Measurements from ENCODE around the gene TEX2.
"Not testable (repeated sequence)": the region's sequence is repeated elsewhere in the genome, so short reads cannot be mapped to it uniquely, and the experiment has no call there.

The TEX2 gene

GRCh38 chr17:64212122-64212521 lies 50.9 kb downstream of the TEX2 start:
- DNase-seq, result no peak

- no peak for DNase-seq
Measured at GRCh38 chr17:64209983-64210382, 53.1 kb downstream of the TEX2 start.

GRCh38 chr17:64209356-64209941 lies 53.6 kb downstream of the TEX2 start:
- no peak for DNase-seq

- not testable (repeated sequence) for DNase-seq
Measured at GRCh38 chr17:64208656-64209055, 54.4 kb downstream of the TEX2 start.

- DNase-seq, result no peak
Measured at GRCh38 chr17:64205804-64206203, 57.3 kb downstream of the TEX2 start.

- no peak for DNase-seq
Measured at GRCh38 chr17:64203630-64204029, 59.4 kb downstream of the TEX2 start.

GRCh38 chr17:64202683-64203344 lies 60.2 kb downstream of the TEX2 start:
- DNase-seq, result no peak

- no peak for DNase-seq
Measured at GRCh38 chr17:64200080-64201032, 62.7 kb downstream of the TEX2 start.

- no peak for DNase-seq
Measured at GRCh38 chr17:64198331-64199090, 64.5 kb downstream of the TEX2 start.

GRCh38 chr17:64196601-64197000 lies 66.5 kb downstream of the TEX2 start:
- DNase-seq, result no peak

GRCh38 chr17:64193561-64193960 lies 69.5 kb downstream of the TEX2 start:
- DNase-seq, result no peak

- no peak for DNase-seq
Measured at GRCh38 chr17:64192589-64192988, 70.5 kb downstream of the TEX2 start.

GRCh38 chr17:64190472-64190871 lies 72.6 kb downstream of the TEX2 start:
- no peak for DNase-seq

- DNase-seq, result no peak
Measured at GRCh38 chr17:64188088-64188487, 75.0 kb downstream of the TEX2 start.

- no peak for DNase-seq
Measured at GRCh38 chr17:64187093-64187895, 75.8 kb downstream of the TEX2 start.

GRCh38 chr17:64186171-64187092 lies 76.6 kb downstream of the TEX2 start:
- no peak for DNase-seq

GRCh38 chr17:64185557-64185956 lies 77.5 kb downstream of the TEX2 start:
- DNase-seq, result not testable (repeated sequence)

- no peak for DNase-seq
Measured at GRCh38 chr17:64185101-64185500, 78.0 kb downstream of the TEX2 start.

GRCh38 chr17:64183815-64184214 lies 79.2 kb downstream of the TEX2 start:
- no peak for DNase-seq

GRCh38 chr17:64182325-64183012 lies 80.6 kb downstream of the TEX2 start:
- DNase-seq, result no peak

Data from NCI-H187 treated with DMSO at 0.1 percent for 48 hours (cell line).